Measurements from ENCODE around the gene TPST2.

Gene TPST2

DNA sequence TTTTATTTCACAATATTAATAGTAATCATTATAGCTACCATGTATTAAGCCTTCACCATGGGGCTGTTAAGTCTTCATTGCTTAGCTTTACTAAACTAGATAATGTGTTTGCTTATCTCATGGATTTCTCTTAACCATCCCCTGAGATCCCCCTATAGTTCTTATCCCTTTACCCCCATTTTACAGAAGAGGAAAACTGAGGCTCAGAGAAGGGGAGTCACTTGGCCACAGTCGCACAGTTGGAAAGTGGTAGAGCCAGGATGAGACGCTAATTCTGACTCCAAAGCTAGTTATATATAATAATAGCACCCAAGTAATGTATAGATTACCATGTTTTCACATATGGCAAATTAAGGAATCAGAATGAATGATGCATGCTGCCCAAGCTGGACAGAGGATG is 67.9 kb downstream of the TPST2 start:
- TF ChIP-seq, protein P1, sequence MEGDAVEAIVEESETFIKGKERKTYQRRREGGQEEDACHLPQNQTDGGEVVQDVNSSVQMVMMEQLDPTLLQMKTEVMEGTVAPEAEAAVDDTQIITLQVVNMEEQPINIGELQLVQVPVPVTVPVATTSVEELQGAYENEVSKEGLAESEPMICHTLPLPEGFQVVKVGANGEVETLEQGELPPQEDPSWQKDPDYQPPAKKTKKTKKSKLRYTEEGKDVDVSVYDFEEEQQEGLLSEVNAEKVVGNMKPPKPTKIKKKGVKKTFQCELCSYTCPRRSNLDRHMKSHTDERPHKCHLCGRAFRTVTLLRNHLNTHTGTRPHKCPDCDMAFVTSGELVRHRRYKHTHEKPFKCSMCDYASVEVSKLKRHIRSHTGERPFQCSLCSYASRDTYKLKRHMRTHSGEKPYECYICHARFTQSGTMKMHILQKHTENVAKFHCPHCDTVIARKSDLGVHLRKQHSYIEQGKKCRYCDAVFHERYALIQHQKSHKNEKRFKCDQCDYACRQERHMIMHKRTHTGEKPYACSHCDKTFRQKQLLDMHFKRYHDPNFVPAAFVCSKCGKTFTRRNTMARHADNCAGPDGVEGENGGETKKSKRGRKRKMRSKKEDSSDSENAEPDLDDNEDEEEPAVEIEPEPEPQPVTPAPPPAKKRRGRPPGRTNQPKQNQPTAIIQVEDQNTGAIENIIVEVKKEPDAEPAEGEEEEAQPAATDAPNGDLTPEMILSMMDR (IDR thresholded peaks at IDR 0.05; ENCODE audit: insufficient read depth, low read depth, low read length, missing control alignments), result no peak
- no peak overlapping the region for H3K4me3 ChIP-seq (ENCODE audit: low read depth, low read length)

DNA sequence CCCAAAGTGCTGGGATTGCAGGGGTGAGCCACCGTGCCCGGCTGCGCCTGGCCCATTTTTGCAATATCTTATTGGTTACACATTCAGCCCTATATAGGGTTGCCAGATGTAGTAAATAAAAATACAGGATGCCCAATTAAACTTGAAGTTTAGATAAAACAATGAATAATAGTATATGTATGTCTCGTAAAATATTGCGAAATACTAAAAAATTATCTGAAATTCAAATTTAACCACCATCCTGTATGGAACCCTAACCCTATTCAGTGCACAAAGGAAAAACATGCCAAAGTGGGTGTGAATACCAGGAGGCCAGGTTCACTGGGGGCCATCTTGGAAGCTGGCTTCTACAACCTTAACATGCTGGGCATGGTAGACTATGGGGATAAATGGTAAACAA is 72.5 kb downstream of the TPST2 start:
- no peak for DNase-seq (ENCODE audit: low read depth)
- H3K4me3 ChIP-seq (ENCODE audit: low read depth, low read length), result no peak overlapping the region
- TF ChIP-seq, protein P1 (IDR thresholded peaks at IDR 0.05; ENCODE audit: insufficient read depth, low read depth, low read length, missing control alignments), result no peak

More for the DNA sequence above, 67.9 kb downstream of the TPST2 start:
- DNase-seq (ENCODE audit: low read depth), result no peak

DNA sequence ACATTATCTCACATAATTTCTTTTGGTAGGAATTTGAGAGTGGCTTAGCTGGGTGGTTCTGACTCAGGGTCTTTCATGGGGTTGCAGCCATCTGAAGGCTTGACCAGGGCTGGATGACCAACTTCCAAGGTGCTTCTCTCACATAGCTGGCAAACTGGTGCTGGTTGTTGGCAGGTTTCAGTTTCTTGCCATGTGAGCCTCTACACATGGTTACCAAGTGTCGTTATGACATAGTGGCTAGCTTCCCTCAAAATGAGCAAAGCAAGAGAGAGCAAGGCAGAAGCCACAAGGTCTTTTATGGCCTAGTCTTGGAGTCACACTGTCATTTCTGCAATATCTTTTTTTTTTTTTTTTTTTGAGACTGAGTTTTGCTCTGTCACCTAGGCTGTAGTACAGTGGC is 73.4 kb downstream of the TPST2 start:
- no peak for DNase-seq (ENCODE audit: low read depth)
- TF ChIP-seq, protein P1 (IDR thresholded peaks at IDR 0.05; ENCODE audit: insufficient read depth, low read depth, low read length, missing control alignments), result no peak
- no peak overlapping the region for H3K4me3 ChIP-seq (ENCODE audit: low read depth, low read length)

DNA sequence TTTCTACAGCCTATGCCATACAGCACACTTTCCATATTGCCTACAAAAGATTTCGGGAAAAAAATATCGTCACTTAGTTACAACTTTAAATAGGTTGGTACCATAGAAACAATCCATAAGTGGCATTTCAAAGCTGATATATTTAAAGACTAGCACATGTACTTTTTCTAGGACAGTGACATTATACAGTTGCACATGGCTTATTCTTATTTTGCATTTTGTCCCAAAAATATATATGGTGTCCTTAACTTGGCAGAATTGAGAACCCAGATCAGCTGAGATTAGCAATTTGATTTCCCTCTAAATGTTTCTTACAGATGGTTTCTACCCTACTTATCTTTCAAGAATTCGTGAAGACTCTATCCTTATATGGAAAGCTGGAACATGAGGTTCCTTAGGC is 74.0 kb downstream of the TPST2 start:
- H3K4me3 ChIP-seq (ENCODE audit: low read depth, low read length), result no peak overlapping the region
- TF ChIP-seq, protein P1 (IDR thresholded peaks at IDR 0.05; ENCODE audit: insufficient read depth, low read depth, low read length, missing control alignments), result no peak
- no peak for DNase-seq (ENCODE audit: low read depth)

DNA sequence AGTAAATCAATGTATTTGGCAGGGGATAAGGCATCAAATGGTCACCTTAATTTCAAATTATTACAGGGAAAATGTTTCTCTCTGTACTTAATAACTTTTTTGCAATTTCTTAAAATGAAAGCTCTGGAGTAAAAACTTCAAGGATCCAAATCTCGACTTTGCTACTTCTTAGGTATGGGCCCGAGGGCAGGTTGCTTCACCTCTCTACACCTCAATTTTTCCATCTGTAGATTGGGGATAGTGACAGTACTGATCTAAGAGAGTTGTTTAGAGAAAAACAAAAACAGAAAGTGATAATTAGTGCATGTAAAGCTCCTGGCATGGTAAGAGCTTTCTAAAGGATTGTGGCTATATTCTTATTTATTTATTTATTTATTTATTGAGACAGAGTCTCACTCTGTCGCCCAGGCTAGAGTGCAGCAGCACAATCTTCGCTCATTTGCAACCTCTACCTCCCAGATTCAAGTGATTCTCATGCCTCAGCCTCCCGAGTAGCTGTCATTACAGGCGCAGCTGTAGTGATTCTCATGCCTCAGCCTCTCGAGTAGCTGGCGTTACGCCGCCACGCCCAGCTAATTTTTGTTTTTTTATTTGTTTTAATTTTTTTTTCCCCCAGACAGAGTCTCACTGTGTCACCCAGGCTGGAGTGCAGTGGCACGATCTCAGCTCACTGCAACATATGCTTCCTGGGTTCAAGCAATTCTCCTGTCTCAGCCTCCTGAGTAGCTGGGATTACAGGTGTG is 75.3 kb downstream of the TPST2 start:
- no peak overlapping the region for H3K4me3 ChIP-seq (ENCODE audit: low read depth, low read length)
- TF ChIP-seq, protein P1 (IDR thresholded peaks at IDR 0.05; ENCODE audit: insufficient read depth, low read depth, low read length, missing control alignments), result no peak
- DNase-seq (ENCODE audit: low read depth), result no peak

DNA sequence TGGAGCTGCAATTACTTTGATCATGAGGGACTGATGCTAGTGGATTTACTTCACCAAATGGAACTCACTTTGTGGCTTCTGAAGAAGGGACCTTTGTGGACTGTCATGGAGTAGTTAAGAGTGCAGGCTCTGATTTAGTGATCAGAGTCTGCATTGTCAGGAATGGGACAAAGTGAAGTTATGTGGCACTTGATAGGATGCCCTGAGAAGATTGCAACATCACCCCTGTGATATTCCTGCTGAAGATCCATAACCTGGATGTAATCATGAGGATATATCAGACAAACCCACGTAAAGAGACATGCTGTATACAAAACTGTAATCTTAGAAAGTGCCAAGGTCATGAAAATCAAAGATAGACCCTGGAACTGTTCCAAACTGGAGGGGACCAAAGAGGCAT is 76.1 kb downstream of the TPST2 start:
- TF ChIP-seq, protein P1 (IDR thresholded peaks at IDR 0.05; ENCODE audit: insufficient read depth, low read depth, low read length, missing control alignments), result no peak
- no peak overlapping the region for H3K4me3 ChIP-seq (ENCODE audit: low read depth, low read length)
- DNase-seq (ENCODE audit: low read depth), result no peak

Measured in GM12865 (cell line).